HG02759 (cell line): Measurements from ENCODE around the gene RPL18.

Source experiments
- ATAC-seq: cut with Tn5 transposase; IDR thresholded peaks from one replicate; pipeline ENCODE4 v1.9.1; 2021; ENCODE audit warnings: mild to moderate bottlenecking, moderate library complexity; ENCODE audit not compliant: unreplicated experiment

The RPL18 gene

GRCh38 chr19:48630296-48631063, 11.5 kb upstream of the RPL18 start:
- no peak for ATAC-seq

- ATAC-seq: no peak
These were observed 10.8 kb upstream of the RPL18 start for GRCh38 chr19:48629599-48630295.

- no peak for ATAC-seq
These were observed 10.3 kb upstream of the RPL18 start for GRCh38 chr19:48629297-48629598.

- no peak for ATAC-seq
These were observed 9.7 kb upstream of the RPL18 start for GRCh38 chr19:48628486-48629296.

- no peak for ATAC-seq
These were observed 8.9 kb upstream of the RPL18 start for GRCh38 chr19:48627865-48628314.

GRCh38 chr19:48627201-48627864, 8.4 kb upstream of the RPL18 start:
- ATAC-seq: no peak

- no peak for ATAC-seq
These were observed 6.9 kb upstream of the RPL18 start for GRCh38 chr19:48625891-48626327.

- ATAC-seq: no peak
These were observed 6.1 kb upstream of the RPL18 start for GRCh38 chr19:48624791-48625723.

GRCh38 chr19:48624067-48624594, 5.2 kb upstream of the RPL18 start:
- ATAC-seq: peak; percentile 64

GRCh38 chr19:48623556-48624066, 4.6 kb upstream of the RPL18 start:
- ATAC-seq: no peak

GRCh38 chr19:48619692-48620585, 961 bp upstream of the RPL18 start:
- no peak for ATAC-seq

GRCh38 chr19:48618278-48618915, 581 bp downstream of the RPL18 start:
- ATAC-seq: no peak

- no peak for ATAC-seq
These were observed 1.6 kb downstream of the RPL18 start for GRCh38 chr19:48617146-48617937.

GRCh38 chr19:48616491-48617056, 2.4 kb downstream of the RPL18 start:
- no peak for ATAC-seq

GRCh38 chr19:48616041-48616436, 2.9 kb downstream of the RPL18 start:
- no peak for ATAC-seq

- no peak for ATAC-seq
These were observed 3.5 kb downstream of the RPL18 start for GRCh38 chr19:48615231-48616040.
